Esophagus squamous epithelium (tissue), 5 donors: ENCODE measurements around the gene HOXB9. TPM values are rescaled to one million over a fixed set of nuclear protein-coding genes. Genes with fewer than 3 reads are reported as not detected.

Experiments
- DNase-seq: peaks from one replicate; lab custom pipeline; 2025; lab: John Stamatoyannopoulos, UW
- H3K27ac ChIP-seq, 4 donors: fragments of 200-600 bp; sonication (generic); one replicate each; pipeline ENCODE4 v1.5.1; 2016 to 2019; ENCODE audit warnings: mild to moderate bottlenecking in 1 of 4
- H3K27me3 ChIP-seq, 4 donors: fragments of 200-600 bp; sonication (generic); 1 replicate in 3 of 4; 2 replicates in 1 of 4; pipeline versions ENCODE4 v1.5.1 to v1.6.0; 2017 to 2021; ENCODE audit warnings: antibody characterized with exemption in 1 of 4
- H3K36me3 ChIP-seq, 3 donors: fragments of 200-600 bp; sonication (generic); one replicate each; pipeline ENCODE4 v1.5.1; 2016 to 2019
- H3K4me1 ChIP-seq, 3 donors: fragments of 200-600 bp; sonication (generic); one replicate each; pipeline ENCODE4 v1.5.1; 2017 to 2019
- H3K4me3 ChIP-seq, 4 donors: fragments of 200-600 bp; sonication (generic); 1 replicate in 3 of 4; 2 replicates in 1 of 4; pipeline ENCODE4 v1.5.1; 2016 to 2019; ENCODE audit warnings: mild to moderate bottlenecking in 2 of 4, moderate library complexity in 1 of 4
- H3K9me3 ChIP-seq, 3 donors: fragments of 200-600 bp; sonication (generic); one replicate each; pipeline ENCODE4 v1.5.1; 2016 to 2019
- POLR2A ChIP-seq, 4 donors: fragments of 450-650 bp; IDR thresholded peaks; one replicate each; pipeline ENCODE4 v1.6.1; 2017; ENCODE audit warnings: antibody characterized with exemption in 4 of 4, mild to moderate bottlenecking in 4 of 4, moderate library complexity in 3 of 4
- WGBS, 2 donors: methylation state at CpG; one replicate each; pipeline ENCODE4 v1.1.5; 2018; 5-methylcytosine and 5-hydroxymethylcytosine counted together
- intact Hi-C: fragments of 100-400 bp; cut with DNase I; formaldehyde crosslinking; loops from one replicate; pipeline ENCODE4 v1.15.0; 2022
- total RNA-seq, 4 donors: library from RNA; depleted of rRNA; stranded (reverse); fragments of >200 nt; gene quantifications; one replicate each; pipeline ENCODE4 v1.1.0, GENCODE V29; 2016
- TF ChIP-seq, protein P1 (sequence below), 6 experiments: fragments of 450-650 bp in 4 of 6; fragments of 200-600 bp in 2 of 6; sonication (generic) in 2 of 6; IDR thresholded peaks; one replicate each; pipeline ENCODE4 v1.5.1; 2016 to 2019; ENCODE audit warnings: antibody characterized with exemption in 6 of 6, mild to moderate bottlenecking in 4 of 6, moderate library complexity in 4 of 6
- donor health status: DM: yes; HTN: yes; CAD: no.

Gene HOXB9
- total RNA-seq, 4 donors from 2014 or later, result not detected

DNA sequence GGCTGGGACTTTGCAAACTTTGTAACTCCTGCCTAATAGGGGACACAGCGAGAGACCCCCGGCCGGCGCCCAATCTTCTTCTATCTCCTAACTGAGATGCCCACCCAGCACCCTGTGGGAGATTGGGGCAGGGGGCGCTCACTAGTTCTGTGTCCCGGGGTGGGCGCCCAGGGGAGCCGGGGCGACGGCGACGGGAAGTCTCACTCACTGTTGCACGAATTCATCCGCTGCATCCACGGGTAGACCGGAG lies 28.7 kb downstream of the HOXB9 start:
- Histone ChIP-seq H3K4me1 (peaks cover 23 to 60% (median 41%) of the 10 kb centered on the region in 3 donors), H3K27ac (peak overlapping the region in 3 of 4 donors; percentile 18 to 47 (median 32)), H3K27me3 (peaks cover 4 to 100% (median 66%) of the 10 kb centered on the region in 4 donors), H3K36me3 (no peaks in the 10 kb centered on the region), H3K4me3 (peak overlapping the region; percentile 28 to 72 (median 42)), H3K9me3 (no peaks in the 10 kb centered on the region)
- TF ChIP-seq, protein P1, sequence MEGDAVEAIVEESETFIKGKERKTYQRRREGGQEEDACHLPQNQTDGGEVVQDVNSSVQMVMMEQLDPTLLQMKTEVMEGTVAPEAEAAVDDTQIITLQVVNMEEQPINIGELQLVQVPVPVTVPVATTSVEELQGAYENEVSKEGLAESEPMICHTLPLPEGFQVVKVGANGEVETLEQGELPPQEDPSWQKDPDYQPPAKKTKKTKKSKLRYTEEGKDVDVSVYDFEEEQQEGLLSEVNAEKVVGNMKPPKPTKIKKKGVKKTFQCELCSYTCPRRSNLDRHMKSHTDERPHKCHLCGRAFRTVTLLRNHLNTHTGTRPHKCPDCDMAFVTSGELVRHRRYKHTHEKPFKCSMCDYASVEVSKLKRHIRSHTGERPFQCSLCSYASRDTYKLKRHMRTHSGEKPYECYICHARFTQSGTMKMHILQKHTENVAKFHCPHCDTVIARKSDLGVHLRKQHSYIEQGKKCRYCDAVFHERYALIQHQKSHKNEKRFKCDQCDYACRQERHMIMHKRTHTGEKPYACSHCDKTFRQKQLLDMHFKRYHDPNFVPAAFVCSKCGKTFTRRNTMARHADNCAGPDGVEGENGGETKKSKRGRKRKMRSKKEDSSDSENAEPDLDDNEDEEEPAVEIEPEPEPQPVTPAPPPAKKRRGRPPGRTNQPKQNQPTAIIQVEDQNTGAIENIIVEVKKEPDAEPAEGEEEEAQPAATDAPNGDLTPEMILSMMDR (IDR thresholded peaks at IDR 0.05), result no peak
- TF ChIP-seq POLR2A (IDR thresholded peaks at IDR 0.05), result no peak
- no peak for DNase-seq
- 0% methylated on average over 12 of the region's 16 CpGs; no CpG with 5 or more reads in 1 of the 2 donors for WGBS, 2 donors
- intact Hi-C loops, result loop anchor here (5.0 kb wide), 1 partner anchor 250 kb away; no protein-coding TSS in a partner anchor

DNA sequence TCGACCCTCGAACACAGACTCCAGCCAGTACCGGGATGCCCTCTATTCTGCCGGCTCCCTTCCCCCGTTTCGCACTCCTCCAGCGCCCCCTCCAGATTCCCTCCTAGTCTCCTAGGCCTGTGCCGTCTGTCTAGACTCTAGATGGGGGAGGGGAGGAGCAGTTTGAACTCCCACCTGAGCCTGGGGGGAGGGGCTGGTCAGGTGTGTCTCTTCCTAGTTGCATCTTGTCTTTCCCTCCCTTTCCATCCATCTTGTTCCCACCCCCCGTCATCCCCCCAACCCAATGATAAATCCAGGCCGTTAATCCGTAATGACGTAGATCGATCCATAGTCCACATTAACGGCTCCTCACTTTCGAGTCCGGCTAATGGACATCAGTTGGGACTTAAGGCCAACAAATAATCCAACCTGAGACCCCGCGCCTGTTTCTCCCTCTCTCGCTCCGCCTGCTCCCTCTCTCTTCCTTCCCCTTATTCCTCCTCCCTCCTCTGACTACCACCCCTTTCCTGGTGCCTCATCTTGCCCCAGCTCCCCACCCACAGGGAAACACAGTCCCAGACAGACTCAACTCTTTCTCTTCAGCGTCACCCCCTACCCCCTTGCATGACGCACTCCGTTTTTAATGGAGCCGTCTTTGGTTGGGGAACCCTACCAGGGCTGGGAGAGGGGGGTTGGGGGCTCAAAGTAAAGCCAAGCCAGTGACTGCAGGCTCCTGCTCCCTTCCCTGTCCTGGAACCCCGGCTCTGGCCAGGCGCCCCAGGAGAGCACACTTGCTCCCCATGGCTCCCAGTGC lies 29.2 kb downstream of the HOXB9 start:
- DNase-seq, result no peak
- intact Hi-C loops, result loop anchor here (5.0 kb wide), 1 partner anchor 250 kb away; no protein-coding TSS in a partner anchor
- Histone ChIP-seq H3K4me1 (peaks cover 19 to 60% (median 43%) of the 10 kb centered on the region in 3 donors), H3K27me3 (peaks cover 4 to 100% (median 64%) of the 10 kb centered on the region in 4 donors), H3K9me3 (no peaks in the 10 kb centered on the region), H3K27ac (peak overlapping the region in 1 of 4 donors; percentile 18), H3K4me3 (peak overlapping the region; percentile 28 to 72 (median 42)), H3K36me3 (no peaks in the 10 kb centered on the region)
- WGBS, 2 donors, result 9 to 16% methylated on average over 19 to 21 of the region's 26 CpGs
- TF ChIP-seq, protein P1 (IDR thresholded peaks at IDR 0.05), result no peak
- TF ChIP-seq POLR2A (IDR thresholded peaks at IDR 0.05), result no peak

DNA sequence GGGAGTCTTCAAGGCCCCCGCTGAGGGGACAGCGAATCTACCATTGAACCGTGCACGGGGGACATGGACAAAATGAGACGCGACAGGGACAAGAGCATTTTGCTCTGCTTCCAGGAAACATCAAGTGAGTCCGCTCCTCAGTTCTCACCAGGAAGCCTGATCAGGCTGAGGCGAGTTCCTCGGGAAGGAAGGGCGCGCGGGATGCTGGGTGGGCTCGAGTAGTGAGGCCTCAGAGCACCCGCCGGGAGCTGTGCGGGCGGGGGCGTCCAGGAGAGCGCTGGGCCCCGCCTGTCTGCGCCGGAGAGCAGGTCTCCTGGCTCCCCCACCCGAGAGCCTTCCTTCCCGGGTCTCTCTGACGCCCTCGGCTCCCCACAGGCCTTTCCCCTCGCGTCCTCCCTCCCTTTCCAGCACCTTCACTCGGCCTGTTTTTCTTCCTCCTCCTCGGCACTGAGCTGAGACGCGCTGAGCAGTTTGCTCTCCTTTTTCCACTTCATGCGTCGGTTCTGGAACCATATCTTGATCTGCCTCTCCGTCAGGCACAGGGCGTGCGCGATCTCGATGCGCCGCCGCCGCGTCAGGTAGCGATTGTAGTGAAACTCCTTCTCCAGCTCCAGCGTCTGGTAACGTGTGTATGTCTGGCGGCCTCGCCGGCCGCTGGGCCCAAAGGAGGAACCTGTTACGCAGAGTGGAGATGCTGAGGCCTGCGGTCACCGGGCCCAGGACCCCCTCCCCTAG lies 30.0 kb downstream of the HOXB9 start:
- H3K36me3 ChIP-seq, result no peaks in the 10 kb centered on the region

DNA sequence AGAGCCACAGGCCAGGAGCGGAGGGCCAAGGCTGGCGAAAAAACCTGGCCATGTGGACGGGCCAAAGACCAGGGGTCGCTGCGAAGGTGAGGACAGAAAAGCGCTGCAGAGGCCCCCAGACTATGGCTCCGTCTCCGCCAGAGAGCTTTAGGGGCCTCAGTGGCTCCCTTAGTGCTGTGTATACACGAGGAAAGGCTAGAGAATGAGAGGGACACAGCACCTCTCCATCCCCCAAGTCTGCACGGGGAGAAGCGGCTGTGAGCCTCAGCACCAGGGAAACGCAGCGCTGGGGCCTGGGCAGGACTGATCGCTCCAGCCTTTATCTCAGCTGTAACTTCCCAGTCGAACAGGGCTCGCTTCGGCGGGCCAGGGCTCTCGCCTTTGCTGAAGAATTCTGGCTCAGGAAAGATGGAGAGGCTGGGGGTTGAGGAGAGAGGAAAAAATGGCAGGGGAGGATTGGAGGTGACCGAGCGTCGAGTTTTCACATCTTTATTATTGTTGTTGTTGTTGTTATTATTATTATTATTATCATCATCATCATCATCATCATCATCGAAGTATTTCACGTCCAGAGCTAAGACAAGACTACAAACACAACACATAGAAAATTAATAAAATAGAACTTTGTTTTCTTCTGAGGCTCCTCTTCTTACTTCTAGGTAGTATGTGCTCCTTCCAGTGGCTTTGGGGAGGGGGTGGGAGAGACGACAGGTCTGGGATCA lies 30.7 kb downstream of the HOXB9 start:
- TF ChIP-seq POLR2A (IDR thresholded peaks at IDR 0.05), result no peak
- TF ChIP-seq, protein P1 (IDR thresholded peaks at IDR 0.05), result no peak
- DNase-seq, result no peak
- intact Hi-C loops, result loop anchor here (5.0 kb wide), 1 partner anchor 248 kb away; no protein-coding TSS in a partner anchor
- H3K4me3 ChIP-seq, result no peak overlapping the region
- peaks cover 0 to 100% (median 58%) of the 10 kb centered on the region in 4 donors for H3K27me3 ChIP-seq
- 62 to 81% methylated on average over 12 to 23 of the region's 25 CpGs for WGBS, 2 donors
- H3K9me3 ChIP-seq, result no peaks in the 10 kb centered on the region
- H3K36me3 ChIP-seq, result no peaks in the 10 kb centered on the region
- no peak overlapping the region for H3K27ac ChIP-seq
- peaks cover 19 to 57% (median 45%) of the 10 kb centered on the region in 3 donors for H3K4me1 ChIP-seq

More for the DNA sequence above, 30.0 kb downstream of the HOXB9 start:
- Histone ChIP-seq H3K9me3 (no peaks in the 10 kb centered on the region), H3K27ac (no peak overlapping the region), H3K4me3 (peak overlapping the region in 2 of 4 donors; percentile 8 to 72), H3K27me3 (peaks cover 0 to 100% (median 60%) of the 10 kb centered on the region in 4 donors), H3K4me1 (peaks cover 19 to 57% (median 45%) of the 10 kb centered on the region in 3 donors)
- DNase-seq, result no peak
- no peak for TF ChIP-seq POLR2A (IDR thresholded peaks at IDR 0.05)
- TF ChIP-seq, protein P1 (IDR thresholded peaks at IDR 0.05), result no peak
- intact Hi-C loops, result loop anchor here (5.0 kb wide), 1 partner anchor 249 kb away; no protein-coding TSS in a partner anchor
- 25 to 39% methylated on average over 25 to 39 of the region's 54 CpGs for WGBS, 2 donors
